ENCODE measurements around the gene C2CD2.

C2CD2 gene

GRCh38 chr21:41856572-41856971 lies 97.2 kb downstream of the C2CD2 start:
- Histone ChIP-seq H3K36me3 (ENCODE audit: insufficient read depth, low read length) (peaks cover 60% of the 10 kb centered on the region; the same call in 1 of the 2 replicates), H3K4me3 (ENCODE audit: low read length, poor library complexity, severe bottlenecking) (no peak overlapping the region), H3F3A (ENCODE audit: low read depth) (no peaks in the 10 kb centered on the region), H4K20me1 (ENCODE audit: insufficient read depth, low read length, poor library complexity, severe bottlenecking) (no peaks in the 10 kb centered on the region), H3K79me2 (ENCODE audit: insufficient read depth, low read length) (no peaks in the 10 kb centered on the region), H3K9ac (ENCODE audit: low read depth, low read length, poor library complexity, severe bottlenecking) (no peak overlapping the region), H3K9me2 (replicated peaks; ENCODE audit: low read depth, low read length) (no peaks in the 10 kb centered on the region), H3K9me3 (ENCODE audit: insufficient read depth, low read depth, low read length) (no peaks in the 10 kb centered on the region), H2AFZ (ENCODE audit: low read length) (no peak overlapping the region), H3K4me2 (ENCODE audit: low read depth, low read length, poor library complexity, severe bottlenecking) (no peak overlapping the region), H3K4me1 (ENCODE audit: insufficient read depth, low read length, poor library complexity, severe bottlenecking) (no peaks in the 10 kb centered on the region), H3K27me3 (ENCODE audit: insufficient read depth, low read length, poor library complexity, severe bottlenecking) (no peaks in the 10 kb centered on the region)
- TF ChIP-seq EZH2phosphoT487 (IDR thresholded peaks at IDR 0.05; ENCODE audit: borderline replicate concordance) = no peak
- TF ChIP-seq, protein P1, sequence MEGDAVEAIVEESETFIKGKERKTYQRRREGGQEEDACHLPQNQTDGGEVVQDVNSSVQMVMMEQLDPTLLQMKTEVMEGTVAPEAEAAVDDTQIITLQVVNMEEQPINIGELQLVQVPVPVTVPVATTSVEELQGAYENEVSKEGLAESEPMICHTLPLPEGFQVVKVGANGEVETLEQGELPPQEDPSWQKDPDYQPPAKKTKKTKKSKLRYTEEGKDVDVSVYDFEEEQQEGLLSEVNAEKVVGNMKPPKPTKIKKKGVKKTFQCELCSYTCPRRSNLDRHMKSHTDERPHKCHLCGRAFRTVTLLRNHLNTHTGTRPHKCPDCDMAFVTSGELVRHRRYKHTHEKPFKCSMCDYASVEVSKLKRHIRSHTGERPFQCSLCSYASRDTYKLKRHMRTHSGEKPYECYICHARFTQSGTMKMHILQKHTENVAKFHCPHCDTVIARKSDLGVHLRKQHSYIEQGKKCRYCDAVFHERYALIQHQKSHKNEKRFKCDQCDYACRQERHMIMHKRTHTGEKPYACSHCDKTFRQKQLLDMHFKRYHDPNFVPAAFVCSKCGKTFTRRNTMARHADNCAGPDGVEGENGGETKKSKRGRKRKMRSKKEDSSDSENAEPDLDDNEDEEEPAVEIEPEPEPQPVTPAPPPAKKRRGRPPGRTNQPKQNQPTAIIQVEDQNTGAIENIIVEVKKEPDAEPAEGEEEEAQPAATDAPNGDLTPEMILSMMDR (conservative IDR thresholded peaks at IDR 0.05; ENCODE audit: low read length) = no peak

DNA sequence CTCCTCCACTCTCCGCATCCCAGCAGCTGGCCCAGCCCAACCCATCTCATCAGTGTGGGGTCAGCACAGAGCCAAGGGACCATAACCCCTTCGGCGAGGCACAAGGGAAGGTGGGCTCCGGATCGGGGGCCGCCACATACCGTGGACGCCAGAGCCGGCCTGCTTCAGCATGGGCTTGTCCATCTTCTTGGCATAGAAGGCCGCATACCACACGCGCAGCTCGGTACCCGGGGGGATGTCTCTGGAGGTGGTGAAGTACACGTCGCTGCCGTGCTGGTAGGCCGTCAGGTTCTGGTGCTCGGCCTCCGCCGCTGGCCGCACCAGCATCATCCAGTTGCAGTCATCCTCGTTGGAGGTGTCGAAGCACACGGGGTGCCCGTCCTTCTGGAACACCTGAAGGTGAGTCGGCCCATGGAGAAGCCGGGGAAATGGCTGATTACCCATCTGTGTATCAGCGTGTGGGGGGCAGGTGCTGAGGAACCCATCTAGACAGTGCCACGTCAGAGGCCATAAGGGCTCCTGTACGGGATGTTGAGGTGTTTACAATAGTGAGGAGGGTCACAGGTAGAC lies 99.3 kb downstream of the C2CD2 start:
- Histone ChIP-seq H4K20me1 (ENCODE audit: insufficient read depth, low read length, poor library complexity, severe bottlenecking) (no peaks in the 10 kb centered on the region), H3K9ac (ENCODE audit: low read depth, low read length, poor library complexity, severe bottlenecking) (no peak overlapping the region), H3K4me3 (ENCODE audit: low read length, poor library complexity, severe bottlenecking) (no peak overlapping the region), H3F3A (ENCODE audit: low read depth) (no peaks in the 10 kb centered on the region), H2AFZ (ENCODE audit: low read length) (no peak overlapping the region), H3K4me1 (ENCODE audit: insufficient read depth, low read length, poor library complexity, severe bottlenecking) (no peaks in the 10 kb centered on the region), H3K79me2 (ENCODE audit: insufficient read depth, low read length) (no peaks in the 10 kb centered on the region), H3K9me2 (replicated peaks; ENCODE audit: low read depth, low read length) (no peaks in the 10 kb centered on the region), H3K36me3 (ENCODE audit: insufficient read depth, low read length) (peaks cover 62% of the 10 kb centered on the region; the same call in 1 of the 2 replicates), H3K9me3 (ENCODE audit: insufficient read depth, low read depth, low read length) (no peaks in the 10 kb centered on the region), H3K4me2 (ENCODE audit: low read depth, low read length, poor library complexity, severe bottlenecking) (no peak overlapping the region), H3K27me3 (ENCODE audit: insufficient read depth, low read length, poor library complexity, severe bottlenecking) (no peaks in the 10 kb centered on the region)
- TF ChIP-seq, protein P1 (conservative IDR thresholded peaks at IDR 0.05; ENCODE audit: low read length) = no peak
- no peak for TF ChIP-seq EZH2phosphoT487 (IDR thresholded peaks at IDR 0.05; ENCODE audit: borderline replicate concordance)

DNA sequence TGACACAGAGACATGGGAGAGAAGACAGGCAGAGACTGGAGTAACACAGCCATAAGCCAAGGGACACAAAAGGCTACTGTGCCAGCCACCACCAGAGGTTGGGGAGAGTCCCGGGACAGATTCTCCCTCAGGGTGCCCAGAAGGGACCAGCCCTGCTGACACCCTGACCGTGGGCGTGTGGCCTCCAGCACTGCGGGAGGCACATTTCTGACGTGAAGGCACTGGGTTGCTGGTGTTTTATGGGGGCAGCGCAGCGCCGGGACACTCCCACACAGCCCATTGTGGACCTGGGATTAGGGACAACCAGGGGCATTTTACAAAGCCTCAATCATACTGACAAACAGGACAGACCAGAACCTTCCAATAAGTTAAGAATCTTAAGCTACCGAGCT lies 100.9 kb downstream of the C2CD2 start:
- Histone ChIP-seq H3K9me2 (replicated peaks; ENCODE audit: low read depth, low read length) (no peaks in the 10 kb centered on the region), H3K36me3 (ENCODE audit: insufficient read depth, low read length) (peaks cover 51% of the 10 kb centered on the region; the same call in 1 of the 2 replicates), H3K79me2 (ENCODE audit: insufficient read depth, low read length) (no peaks in the 10 kb centered on the region), H3K4me3 (ENCODE audit: low read length, poor library complexity, severe bottlenecking) (no peak overlapping the region), H3K4me1 (ENCODE audit: insufficient read depth, low read length, poor library complexity, severe bottlenecking) (no peaks in the 10 kb centered on the region), H2AFZ (ENCODE audit: low read length) (no peak overlapping the region), H3K27me3 (ENCODE audit: insufficient read depth, low read length, poor library complexity, severe bottlenecking) (no peaks in the 10 kb centered on the region), H3F3A (ENCODE audit: low read depth) (no peaks in the 10 kb centered on the region), H3K4me2 (ENCODE audit: low read depth, low read length, poor library complexity, severe bottlenecking) (no peak overlapping the region), H4K20me1 (ENCODE audit: insufficient read depth, low read length, poor library complexity, severe bottlenecking) (no peaks in the 10 kb centered on the region), H3K9ac (ENCODE audit: low read depth, low read length, poor library complexity, severe bottlenecking) (no peak overlapping the region), H3K9me3 (ENCODE audit: insufficient read depth, low read depth, low read length) (no peaks in the 10 kb centered on the region)
- TF ChIP-seq, protein P1 (conservative IDR thresholded peaks at IDR 0.05; ENCODE audit: low read length) = no peak
- no peak for TF ChIP-seq EZH2phosphoT487 (IDR thresholded peaks at IDR 0.05; ENCODE audit: borderline replicate concordance)
